Activated T-helper 1 cell treated with anti-CD3 and anti-CD28 coated beads, Interleukin-2, amount 50 U/mL, for 16 hours (primary cell): ENCODE data around the gene CCNY.

Experiments
- DNase-seq, 2 donors: peaks; one replicate each; pipeline ENCODE4 v3.0.0-alpha.2; 2020; ENCODE audit warnings: low read depth in 1 of 2, low spot score in 1 of 2

The CCNY gene

GRCh38 chr10:35574924-35575352 is 238.6 kb downstream of the CCNY start:
- DNase-seq, result no peak

GRCh38 chr10:35575640-35576039 is 239.3 kb downstream of the CCNY start:
- no peak for DNase-seq

DNA sequence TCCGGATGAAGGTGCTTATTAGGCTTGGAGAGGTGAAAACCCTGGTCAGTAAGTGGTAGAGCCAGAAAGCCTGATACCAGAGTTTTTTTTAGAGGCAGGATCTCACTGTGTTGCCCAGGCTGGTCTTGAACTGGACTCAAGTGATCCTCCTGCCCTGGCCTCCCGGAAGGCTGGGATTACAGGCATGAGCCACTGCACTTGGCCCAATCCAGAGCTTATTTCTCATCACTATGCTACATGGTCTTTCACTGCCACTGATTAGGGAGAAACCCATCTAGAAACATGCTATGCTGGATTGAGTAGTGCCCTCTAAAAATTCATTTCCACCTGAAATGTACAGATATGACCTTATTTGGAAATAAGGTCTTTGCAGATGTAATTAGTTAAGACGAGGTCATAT is 240.4 kb downstream of the CCNY start:
- DNase-seq, result no peak

DNA sequence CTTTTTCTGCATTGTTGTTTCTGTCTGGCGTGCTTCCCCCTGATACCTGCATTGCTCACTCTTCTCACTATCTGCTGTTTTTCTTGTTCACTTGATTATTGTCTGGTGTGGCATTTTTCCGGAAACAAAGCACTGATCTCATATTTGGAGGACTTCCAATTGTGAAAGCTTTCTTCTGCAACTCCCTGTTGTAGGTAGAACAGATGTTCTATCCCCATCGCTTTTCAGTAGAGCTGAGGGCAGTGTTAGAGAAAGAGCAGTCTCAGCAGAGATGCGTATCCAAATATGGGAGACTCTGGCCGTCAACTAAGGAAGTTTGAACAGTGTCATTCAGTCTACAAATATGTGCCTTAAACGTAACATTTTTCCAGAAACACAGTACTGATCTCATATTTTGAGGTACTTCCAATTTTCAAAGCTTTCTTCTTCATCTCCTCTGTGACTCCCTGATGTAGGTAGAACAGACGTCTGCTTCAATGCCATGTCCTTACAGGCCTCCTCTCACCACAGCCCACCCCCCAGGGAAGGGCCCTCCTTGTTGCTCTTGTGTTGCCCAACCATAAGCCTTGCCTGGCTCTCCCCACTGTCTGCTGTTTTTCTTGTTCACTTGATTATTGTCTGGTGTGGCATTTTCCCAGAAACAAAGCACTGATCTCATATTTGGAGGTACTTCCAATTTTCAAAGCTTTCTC is 241.8 kb downstream of the CCNY start:
- DNase-seq, result no peak

GRCh38 chr10:35578618-35578956 is 242.3 kb downstream of the CCNY start:
- DNase-seq, result no peak

DNA sequence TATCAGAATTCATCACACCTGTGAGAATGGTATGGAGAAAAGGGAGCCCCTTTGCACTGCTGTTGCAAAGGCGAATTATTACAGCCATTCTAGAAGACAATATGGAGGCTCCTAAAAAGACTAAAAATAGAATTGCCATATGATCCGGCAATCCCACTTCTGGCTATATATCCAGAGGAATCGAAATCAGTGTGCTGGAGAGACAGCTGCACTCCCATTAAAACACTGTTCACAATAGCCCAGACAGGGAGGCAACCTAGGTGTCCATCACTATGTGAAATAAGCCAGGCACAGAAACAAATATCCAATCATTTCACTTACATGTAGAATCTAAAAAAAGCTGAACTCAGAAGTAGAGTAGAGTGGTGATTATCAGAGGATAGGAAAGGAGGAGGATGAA is 242.8 kb downstream of the CCNY start:
- no peak for DNase-seq

- DNase-seq, result no peak
These were observed 243.6 kb downstream of the CCNY start for GRCh38 chr10:35579726-35580422.

DNA sequence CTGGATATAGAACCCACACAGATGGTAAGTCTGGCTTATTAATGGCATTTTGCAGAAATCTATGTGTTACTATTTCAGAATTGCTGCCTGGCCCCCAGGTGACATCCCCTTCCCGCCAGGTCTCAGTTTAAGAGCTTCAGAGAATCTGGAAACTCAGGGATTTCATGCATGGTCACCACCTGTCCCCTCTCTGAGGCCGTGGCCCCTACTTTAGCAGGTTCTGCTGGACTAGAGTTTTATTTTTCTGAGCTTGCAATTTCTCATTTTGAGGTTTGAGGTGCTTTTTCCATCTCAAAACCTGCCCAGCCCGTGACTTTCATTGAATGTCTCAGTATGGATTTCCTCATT is 244.1 kb downstream of the CCNY start:
- no peak for DNase-seq

- no peak for DNase-seq
These were observed 245.3 kb downstream of the CCNY start for GRCh38 chr10:35581655-35582054.

GRCh38 chr10:35584946-35585345 is 248.6 kb downstream of the CCNY start:
- DNase-seq, result no peak

DNA sequence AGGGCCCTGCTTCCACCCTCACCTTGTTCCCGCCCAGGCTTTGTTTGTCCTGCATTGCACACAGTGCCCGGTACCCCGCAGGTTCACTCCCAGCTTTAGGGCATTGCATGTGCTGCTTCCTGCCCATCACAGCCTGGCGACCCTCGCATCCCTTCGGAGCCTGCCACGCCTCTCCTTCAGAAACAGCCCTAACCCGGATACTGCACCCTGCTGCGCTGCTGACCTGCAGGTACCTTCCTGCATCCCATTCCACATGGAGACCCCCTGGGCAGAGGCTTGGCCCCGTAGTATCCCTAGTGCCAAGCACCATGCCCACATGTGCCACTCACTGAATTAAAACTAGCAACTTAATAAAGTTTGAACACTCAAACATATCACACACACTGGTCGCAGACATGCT is 249.0 kb downstream of the CCNY start:
- DNase-seq, result no peak

- no peak for DNase-seq
These were observed 249.7 kb downstream of the CCNY start for GRCh38 chr10:35585903-35586535.

DNA sequence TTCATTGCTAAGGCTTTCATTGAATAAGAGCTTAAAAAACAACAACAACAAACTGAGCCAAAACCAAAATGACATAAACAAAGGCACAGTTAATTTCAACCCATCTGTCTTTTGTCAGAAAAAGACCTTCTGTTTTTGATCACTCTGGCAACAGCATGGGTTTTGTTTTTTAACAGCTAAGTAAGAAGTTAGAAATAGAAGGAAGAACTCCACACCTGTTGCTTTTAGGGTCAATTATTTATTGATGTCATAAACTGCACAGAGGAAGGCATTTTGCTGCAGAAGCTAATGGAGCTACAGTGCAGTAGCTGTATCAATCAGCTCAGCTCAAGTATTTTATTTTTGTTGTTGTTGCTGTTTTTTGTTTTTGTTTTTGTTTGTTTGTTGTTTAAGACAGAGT is 252.5 kb downstream of the CCNY start:
- no peak for DNase-seq

GRCh38 chr10:35592441-35592840 is 256.1 kb downstream of the CCNY start:
- no peak for DNase-seq

DNA sequence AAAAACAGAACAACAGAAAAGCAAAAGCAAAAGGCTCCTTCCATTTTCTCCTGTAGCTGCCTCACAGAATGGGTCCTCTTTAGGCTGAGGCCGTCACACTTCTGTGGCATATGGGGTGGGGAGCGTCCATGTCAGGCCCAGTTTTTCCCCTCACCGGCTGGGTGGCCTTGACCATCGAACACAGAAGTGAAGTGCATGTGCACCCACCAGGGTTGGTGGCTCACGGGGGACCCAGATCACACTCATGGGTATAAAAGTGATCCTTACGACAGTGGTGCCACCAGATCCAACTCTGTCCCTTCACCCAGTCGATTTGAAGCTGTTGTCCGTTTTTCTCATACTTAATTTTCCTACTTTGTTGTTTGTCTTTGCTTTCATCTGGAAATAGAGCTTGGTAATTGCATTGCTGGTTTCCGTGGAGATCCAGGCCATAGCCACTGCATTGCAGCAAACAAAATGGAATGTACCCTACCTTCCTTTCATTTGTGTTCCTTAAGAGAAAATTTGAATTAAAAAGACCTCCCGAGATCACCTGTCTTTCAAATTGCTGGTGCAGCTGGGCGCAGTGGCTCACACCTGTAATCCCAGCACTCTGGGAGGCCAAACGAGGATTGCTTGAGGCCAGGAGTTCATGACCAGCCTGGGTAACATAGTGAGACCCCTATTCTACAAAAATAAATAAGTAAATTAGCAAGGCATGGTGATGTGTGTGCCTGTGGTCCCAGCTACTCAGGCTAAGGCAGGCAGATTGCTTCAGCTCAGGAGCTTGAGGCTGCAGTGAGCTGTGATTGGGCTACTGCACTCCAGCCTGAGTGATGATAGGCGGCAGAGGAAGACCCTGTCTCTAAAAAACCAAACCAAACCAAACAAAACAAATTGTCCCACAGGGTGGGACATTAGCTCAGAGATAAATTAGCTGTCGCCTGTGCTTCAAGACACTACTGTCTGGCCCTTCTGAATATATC is 258.1 kb downstream of the CCNY start:
- no peak for DNase-seq

DNA sequence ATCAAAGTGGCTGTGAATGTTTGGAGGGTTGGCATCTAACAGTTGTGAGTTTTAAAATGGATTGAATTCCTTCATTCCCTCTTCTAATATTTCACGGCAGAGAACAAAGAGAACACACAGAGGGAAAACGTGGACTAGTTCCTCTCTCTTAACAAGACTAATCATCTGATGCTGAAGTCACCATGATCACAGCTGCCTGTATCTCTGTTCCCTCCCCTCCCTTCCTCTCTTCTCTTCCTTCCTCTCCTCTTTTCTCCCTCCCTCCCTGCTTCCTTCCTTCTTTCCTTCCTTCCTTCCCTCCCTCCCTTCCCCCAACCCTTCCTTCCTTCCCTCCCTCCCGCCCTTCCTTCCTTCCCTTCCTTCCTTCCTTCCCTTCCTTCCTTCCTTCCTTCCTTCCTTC is 258.8 kb downstream of the CCNY start:
- no peak for DNase-seq

- DNase-seq, result no peak
These were observed 262.1 kb downstream of the CCNY start for GRCh38 chr10:35598379-35598778.

DNA sequence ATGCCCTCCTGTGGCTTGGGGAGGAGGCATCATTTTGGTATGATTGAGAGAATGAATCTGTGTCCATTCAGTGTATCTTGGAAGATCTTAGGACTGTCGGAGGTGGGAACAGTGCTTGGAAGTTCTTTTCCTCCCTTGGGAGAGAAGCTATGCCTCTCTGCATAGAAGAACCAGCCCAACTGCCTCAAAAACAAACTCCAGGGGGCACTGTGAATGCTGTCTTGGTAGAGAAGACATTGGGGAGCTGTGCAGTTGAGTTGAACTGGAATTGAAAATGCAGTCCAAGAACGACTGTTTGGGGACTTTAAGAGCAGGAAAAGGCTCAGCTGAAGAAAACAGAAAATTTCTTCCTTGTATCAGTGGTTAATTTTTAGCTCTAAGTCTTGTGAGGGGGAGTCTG is 263.9 kb downstream of the CCNY start:
- no peak for DNase-seq

DNA sequence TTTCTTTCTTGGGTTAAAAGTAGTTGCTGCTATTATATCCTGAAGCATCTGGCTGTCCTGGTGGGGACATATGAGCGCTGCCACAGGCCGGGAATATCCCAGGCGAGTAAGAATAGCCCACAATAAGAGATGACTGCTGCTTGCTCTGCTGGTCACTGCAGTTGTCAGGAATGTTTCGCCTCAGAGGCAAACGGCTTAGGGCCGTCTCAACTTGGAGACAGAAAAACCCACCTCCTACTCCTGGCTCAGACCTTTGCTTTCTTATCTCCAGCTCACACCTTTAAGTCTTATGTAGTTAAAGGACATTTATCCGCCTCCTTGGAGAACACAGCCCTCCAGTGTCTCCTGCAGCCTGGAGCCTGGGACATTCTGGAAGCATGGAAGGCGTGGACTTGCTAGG is 268.9 kb downstream of the CCNY start, which contains the start of gene GJD4:
GJD4 (plus strand) TSS at position 151 of the 400 bp plus-strand sequence; CDS start at position 378, 227 bp downstream.
- DNase-seq, result no peak

DNA sequence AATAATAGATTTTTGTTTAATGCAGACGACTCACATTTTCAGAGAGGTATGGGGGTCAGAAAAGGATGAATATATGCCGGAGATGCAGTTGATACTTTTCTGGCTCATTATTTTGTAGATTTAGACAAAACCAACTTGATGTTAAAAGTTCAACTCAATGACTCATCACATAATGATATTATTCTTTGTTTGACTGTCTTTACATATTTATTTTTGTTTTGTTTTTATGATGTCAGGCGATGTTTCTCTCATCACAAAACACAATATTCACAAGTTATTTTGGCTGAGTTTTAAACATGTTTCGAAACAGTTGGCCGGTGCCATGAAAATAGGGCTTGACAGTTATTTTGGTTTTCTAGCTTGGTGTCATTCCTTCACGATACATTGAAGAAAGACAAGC is 270.1 kb downstream of the CCNY start:
- no peak for DNase-seq
